Activated CD8-positive, alpha-beta memory T cell treated with anti-CD3 and anti-CD28 coated beads for 1 hour (primary cell): ENCODE measurements around the gene ELAVL3.
"Not testable (repeated sequence)": the region's sequence is repeated elsewhere in the genome, so short reads cannot be mapped to it uniquely, and the experiment has no call there.

Experiments used
- DNase-seq, 2 donors: peaks; one replicate each; pipeline ENCODE4 v3.0.0-alpha.2; 2020; ENCODE audit warnings: low read depth in 1 of 2; ENCODE audit errors: extremely low read depth in 1 of 2

The ELAVL3 gene

DNA sequence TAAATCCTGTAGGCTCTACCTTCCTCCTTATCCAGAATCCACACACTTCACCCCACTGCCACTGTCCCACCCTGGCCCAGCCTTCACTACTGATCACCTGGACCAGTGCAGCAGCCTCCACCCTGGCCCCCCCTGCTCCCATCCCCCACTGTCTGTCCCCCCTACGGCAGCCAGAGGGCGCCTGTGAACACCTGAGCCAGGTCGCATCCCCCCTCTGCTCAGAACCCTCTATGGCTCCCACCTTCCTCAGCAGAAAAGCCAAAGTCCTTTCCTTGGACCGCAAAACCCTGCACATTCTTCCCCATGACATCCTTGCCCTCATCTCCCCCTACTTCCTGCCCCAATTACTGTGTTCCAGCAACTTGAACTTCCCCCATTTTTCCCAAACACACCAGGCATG is 20.6 kb downstream of the ELAVL3 start:
- no peak for DNase-seq

DNA sequence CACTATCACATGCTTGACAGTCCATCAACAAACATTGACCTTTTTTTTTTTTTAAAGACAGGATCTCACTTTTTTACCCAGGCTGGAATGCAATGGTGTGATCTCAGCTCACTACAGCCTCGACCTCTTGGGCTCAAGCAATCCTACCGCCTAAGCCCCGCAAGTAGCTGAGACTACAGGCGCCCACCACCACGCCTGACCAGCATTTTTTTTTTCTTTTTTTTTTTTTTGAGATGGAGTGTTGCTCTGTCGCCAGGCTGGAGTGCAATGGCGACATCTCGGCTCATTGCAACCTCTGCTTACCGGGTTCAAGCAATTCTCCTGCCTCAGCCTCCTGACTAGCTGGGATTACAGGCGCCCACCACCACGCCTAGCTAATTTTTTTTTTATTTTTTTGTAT is 21.9 kb downstream of the ELAVL3 start:
- DNase-seq, result not testable (repeated sequence)

DNA sequence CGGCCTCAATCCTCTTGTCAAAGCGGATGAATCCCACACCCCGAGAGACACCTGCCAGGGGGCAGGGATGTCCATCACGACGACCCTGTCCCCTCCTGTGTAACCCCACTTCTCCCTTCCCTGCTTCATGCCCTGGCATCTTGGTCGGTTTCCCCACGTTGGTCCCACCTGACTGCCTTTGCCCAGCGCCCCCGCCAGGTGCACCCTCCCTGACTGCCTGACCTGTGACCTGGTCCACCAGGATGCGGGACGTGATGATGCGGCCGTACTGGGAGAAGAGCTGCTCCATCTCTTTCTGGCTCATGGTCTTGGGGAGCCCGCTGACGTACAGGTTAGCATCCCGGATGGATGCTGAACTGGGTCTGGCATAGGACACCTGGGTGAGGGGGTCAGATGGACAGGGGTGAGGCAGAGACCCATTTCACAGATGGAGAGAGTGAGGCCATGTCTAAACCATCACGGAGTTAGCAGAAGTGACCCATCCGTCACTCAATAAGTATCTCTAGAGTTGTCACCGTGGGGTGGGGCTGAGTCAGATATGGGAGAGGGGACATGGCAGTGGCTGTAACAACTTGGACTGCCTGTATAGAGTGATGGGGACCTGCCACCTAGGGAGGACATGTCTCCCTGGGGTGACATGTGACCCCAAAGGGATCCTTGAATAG is 22.5 kb downstream of the ELAVL3 start:
- DNase-seq, result no peak

DNA sequence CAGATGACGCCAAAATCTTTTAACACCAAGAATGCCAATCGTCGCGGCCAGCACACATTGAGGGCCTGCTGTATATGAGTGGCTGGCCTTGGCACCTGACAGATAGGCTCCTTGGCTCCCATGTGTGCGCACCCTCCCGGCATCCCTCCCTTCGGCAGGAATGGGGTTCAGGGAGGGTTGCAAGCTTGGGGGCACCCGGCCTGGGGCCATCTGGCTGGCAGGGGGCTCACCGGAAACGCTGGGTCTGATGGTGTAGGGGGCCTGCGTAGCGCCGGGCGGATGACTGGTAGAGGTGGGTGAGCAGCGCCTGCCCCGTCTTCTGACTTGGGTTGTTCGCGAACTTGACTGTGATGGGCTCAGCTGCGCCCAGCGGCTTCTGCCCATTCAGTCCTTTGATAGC is 23.0 kb downstream of the ELAVL3 start:
- no peak for DNase-seq

DNA sequence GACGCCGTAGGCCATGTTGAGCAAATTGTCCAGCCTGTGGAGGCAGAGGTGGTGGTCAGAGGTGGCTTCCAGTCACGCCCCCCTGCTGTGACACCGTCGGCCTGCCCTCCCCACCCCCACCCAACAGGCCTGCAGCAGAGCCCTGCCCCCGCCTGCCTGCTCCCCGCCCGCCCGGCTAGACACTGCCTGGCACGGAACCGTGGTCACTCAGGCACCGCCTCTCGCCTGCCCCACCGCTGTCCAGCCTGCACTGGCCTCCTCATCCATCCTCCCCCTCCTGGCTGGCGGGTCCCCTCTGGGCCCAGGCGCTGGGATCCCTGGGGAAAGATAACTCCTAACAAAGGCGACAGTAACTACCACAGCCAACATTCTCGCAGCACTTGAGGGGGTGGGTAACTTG is 23.7 kb downstream of the ELAVL3 start:
- DNase-seq, result no peak

DNA sequence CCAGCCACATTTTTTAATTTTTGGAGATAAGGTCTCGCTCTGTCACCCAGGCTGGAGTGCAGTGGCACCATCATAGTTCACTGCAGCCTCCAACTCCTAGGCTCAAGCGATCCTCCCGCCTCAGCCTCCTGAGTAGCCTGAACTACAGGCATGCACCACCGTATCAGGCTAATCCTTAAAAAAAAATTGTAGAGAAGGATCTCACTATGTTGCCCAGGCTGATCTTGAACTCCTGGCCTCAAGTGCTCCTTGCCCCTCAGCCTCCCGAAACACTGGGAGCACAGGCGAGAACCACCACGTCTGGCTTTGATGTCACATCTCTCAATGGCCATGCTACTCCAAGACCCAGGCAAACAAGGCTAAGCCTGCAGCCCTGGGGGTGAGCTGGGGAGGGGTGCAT is 24.2 kb downstream of the ELAVL3 start:
- DNase-seq, result no peak

DNA sequence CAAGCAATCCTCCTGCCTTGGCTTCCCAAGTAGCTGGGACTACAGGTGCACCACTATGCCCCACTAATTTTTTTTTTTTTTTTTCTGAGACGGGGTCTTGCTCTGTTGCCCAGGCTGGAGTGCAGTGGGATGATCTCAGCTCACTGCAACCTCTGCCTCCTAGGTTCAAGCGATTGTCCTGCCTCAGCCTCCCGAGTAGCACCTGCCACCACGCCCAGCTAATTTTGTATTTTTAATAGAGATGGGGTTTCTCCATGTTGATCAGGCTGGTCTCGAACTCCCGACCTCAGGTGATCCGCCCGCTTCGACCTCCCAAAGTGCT is 25.7 kb downstream of the ELAVL3 start:
- DNase-seq, result not testable (repeated sequence)

DNA sequence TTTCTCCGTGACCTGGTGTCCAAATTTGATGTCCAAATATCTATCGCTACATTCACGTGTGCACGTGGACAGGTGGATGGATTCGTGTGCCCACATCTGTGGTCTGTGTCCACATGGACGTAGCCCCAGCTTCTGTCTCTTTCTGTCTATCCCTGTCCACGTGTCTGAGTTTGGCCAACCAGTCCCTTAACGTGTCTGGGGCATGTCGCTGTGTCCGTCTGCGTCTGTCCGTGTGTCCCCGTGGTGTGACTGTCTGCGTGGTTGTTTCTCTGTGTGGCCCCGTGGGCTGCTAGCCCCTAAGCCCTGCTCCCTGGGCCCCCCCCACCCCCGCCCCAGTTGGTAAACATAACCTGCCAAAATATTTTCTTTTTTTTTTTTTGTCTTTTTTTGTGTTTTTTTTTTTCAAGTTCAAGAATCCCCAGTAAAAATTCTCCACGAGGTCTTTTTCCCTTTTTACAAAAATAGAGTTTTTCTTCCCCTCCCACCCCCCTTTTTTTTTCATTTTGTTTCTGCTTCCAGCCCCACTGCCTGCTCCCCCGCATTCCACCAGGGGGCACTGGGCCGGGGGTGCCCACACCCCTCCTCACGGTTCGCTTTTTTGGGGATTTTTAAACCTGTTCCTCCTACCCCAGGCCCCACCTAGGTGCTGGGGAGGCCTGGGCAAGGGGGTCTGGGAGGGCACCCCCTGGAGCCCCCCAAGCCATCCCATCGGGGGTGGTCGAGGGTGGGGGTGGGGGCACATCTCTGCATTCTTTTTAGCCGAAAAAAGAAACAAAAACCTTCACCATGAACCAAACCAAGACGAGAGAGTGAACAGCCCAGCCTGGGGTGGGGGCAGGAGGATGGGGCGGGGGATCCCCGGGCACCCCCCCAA is 27.1 kb downstream of the ELAVL3 start:
- no peak for DNase-seq

DNA sequence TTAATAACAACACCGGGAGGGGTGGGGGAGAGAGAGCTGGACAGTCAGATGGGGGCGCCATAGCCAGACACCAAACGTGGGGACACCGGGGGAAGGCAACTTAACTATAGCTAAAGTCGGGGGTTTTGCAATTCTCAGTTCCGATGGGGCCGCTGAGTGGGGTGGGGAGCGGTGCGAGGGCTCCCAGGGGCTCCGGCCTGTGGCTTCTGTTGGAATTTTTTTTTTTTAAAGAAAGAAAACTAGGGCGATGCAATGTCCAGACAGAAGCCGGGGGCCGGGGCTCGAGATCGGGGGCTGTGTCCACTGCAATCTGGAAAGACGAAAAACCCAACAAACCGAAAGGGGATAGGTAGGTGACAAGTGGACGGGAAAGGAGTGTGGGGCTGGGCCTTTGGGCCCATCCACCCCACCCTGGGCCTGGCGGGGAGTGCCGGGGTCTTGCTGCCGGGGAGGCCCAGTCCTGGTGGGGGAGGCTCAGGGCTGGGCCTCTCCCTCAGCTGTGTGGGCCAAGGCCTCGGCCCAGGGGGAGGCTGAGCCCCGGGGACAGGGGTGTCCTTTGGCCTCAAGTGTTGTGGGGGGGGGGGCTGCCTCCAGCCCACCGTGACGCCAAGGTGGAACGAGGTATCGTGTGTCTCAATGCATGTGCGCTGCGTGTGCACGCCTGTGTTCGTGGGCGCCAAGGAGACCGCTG is 28.1 kb downstream of the ELAVL3 start:
- no peak for DNase-seq

DNA sequence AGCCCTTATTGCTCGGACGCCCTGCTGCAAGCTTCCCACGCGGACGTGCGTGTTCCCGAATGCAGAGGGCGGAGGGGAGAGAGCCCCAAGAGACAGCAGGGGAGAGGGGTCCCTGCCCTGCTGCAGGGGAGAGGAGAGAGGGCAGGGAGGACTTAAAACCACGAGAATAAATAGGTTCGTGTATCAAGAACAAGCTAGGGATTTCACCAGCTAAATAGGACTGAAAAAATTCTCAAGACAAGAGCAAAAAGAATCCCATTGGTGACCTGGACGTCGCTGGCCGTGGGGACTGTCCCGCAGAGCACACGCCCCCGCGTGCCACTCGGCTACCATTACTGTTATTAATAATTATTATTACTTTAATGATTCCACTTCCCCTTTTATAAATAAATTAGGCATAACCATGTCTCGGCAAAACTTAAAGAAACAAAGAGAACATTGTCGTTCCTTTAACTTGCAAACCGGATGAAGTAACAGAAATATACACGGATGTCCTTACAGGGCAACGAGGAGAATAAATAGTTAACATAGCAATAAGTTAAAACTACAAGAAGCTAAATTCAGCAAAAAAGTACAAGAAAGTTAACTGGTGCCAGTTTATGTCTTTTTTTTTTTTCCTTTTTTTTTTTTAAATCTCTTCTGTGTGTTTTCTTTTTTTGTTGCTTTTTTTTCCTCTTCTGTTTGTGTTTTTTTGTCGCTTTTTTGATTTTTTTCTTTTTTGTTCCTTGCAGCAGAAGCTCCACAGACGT is 28.8 kb downstream of the ELAVL3 start:
- DNase-seq, result no peak

DNA sequence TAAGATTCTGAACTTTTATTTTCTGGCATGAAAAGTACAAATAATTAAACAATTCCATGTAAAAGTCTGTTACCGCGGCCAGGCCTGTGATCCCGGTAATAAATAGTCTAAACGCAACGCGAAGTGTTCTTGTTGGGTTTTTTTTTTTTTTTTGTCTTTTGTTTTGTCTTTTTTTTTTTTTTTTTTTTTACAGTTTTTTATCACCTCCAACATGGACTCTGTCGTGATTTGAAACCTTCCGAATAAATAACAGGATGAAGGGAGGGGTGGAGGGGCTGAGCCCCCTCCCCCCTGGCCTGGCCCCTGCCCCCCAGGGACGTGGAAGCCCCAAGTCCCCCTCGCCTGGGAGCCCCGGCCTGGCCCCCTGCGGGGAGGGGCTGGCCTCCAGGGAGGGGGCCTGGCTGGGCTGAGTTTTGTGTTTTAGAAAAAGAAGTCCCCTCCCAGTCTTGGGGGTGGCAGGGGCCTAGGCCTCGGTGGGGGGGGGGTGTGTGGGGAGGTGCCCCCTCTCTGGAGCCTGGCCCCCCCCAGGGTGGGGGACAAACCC is 29.4 kb downstream of the ELAVL3 start:
- DNase-seq, result no peak

DNA sequence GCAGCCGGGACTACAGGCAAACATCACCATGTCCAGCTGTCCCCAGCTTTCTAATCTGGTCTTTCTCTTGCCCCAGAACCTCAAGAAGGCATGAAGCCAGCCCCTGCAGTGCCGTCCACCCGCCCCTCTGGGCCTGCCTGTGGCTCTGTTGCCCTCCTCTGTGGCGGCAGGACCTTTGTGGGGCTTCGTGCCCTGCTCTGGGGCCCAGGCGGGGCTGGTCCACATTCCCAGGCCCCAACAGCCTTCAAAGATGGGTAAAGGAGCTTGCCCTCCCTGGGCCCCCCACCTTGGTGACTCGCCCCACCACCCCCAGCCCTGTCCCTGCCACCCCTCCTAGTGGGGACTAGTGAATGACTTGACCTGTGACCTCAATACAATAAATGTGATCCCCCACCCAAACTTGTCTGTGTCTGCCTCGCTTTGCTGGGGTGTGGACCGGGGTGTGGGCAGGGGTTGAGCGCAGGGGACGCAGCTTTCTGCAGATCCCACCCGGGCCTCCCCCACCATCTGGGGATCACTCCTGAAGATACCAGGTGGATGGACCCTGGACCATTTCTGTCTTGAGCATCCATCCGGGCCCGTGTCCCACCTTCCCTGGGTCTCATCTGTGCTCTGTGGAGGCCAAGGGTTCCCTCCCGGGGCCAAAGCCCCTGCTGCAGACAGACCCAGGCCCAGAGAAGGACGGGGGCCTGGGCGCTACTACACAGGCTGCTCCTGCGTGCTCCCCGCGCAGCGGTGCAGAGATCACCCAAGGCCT is 30.1 kb downstream of the ELAVL3 start:
- no peak for DNase-seq

DNA sequence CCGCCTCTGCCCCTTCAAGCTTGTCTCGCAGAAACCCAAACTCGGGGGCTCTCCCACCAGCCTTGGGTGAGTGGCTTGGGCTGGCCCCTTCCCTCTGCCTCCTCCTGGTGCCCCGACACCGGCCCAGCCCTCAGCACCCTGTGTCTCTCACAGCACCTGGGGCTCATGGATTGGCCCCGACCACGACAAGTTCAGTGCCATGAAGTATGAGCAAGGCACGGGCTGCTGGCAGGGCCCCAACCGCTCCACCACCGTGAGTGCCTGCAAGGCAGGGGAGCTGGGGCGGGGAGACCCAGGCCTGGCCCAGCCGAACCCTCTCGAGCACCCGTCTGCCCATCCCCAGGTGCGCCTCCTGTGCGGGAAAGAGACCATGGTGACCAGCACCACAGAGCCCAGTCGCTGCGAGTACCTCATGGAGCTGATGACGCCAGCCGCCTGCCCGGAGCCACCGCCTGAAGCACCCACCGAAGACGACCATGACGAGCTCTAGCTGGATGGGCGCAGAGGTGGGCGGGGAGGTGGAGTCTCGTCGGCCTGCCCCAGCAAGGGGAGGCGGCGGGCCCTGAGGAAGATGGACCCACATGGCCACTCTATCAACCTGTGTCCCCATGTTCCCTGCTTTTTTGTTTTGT is 31.8 kb downstream of the ELAVL3 start:
- no peak for DNase-seq

DNA sequence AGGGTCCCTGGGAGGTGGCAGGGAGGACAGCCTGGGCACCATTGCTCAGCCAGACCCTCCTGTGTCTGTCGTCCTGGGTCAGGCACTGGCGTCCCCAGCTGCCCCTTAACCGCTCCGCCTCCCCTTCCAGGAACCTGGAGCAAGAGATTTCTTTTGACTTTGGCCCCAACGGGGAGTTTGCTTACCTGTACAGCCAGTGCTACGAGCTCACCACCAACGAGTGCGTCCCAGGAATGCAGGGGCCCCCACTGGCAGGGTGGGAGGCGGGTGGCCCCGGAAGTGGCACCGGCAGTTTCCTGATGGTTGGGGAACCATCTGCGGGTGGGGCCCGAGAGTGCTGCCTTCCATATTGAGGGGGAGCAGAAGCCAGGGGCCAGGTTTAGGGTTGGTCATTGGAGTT is 32.4 kb downstream of the ELAVL3 start:
- DNase-seq, result no peak

DNA sequence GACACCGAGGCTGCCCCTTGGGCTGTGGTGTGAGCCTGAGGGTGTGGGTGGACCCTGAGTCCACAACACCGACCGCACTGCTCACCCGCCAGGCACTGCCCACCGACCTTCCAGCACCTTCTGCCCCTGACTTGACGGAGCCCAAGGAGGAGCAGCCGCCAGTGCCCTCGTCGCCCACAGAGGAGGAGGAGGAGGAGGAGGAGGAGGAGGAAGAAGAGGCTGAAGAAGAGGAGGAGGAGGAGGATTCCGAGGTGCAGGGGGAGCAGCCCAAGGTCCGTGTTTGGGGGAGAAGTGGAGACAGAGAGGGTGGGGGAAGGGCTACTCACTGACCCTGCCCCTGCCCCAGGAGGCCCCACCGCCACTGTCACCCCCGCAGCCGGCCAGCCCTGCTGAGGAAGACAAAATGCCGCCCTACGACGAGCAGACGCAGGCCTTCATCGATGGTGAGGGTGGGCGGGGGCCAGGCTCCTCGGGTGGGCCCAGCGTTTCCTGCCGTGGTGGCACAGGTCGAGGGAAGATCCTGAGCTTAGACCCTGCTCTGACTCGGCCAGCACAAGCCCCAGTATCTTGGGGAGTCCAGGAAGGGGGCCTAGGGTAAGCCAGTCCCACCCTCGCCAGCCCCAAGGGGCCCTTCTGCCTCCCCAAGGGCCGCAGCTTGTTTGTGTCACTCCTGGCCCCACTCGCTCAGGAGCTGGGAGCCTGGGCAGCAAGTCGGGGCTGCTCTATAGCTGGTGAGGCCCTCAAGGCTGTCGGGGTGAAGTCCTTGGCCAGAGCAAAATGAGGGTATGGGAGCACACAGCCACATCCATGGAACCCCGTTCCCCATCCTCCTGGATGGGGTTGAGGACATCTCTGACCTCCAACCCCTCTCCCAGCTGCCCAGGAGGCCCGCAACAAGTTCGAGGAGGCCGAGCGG is 33.2 kb downstream of the ELAVL3 start:
- DNase-seq, result no peak

DNA sequence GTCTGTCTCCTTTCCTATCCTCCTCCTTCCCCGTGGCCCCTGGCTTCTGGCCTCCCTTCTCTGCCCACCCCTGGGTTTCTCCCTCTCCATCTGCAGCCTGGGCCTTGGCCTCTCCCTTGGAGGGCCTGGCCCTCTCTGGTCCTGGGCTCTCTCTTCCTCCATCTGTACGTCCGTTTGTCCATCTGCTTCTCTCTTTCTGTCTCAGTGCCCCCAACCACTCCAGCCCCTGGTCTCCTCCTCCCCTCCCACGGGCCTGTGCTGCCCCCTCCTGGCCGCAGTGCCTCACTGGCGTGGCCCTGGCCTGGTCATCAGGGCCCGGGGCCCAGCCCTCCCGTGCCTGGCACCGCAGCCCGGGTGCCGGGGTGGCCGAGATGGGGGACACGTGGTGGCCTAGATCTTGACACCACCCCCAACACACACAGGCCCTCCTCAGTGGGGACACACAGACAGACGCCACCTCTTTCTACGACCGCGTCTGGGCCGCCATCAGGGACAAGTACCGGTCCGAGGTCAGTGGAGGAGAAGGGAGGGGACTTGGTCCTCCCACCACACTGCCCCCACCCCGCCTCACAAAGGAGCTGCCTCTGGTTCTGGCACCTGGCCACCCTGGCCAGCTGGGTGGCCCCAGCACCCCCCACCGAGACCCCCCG is 34.1 kb downstream of the ELAVL3 start:
- DNase-seq, result peak in 1 of 2 donors; percentile 41

DNA sequence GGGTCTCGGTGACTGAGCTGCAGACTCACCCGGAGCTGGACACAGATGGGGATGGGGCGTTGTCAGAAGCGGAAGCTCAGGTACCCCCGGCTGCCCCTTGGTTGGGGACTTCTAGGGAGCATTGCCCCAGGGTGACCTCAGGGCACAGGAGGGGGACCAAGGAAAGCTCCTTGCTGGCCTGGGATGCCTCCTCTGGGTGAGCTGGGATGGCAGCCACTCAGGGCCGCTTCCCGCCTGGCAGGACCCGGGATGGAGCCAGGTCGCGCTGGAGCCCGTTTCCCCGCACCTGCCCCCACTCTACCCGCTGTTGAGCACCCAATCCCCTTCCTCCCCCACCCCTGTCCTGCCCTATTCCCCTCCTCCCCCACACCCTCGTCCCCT is 34.6 kb downstream of the ELAVL3 start:
- no peak for DNase-seq

DNA sequence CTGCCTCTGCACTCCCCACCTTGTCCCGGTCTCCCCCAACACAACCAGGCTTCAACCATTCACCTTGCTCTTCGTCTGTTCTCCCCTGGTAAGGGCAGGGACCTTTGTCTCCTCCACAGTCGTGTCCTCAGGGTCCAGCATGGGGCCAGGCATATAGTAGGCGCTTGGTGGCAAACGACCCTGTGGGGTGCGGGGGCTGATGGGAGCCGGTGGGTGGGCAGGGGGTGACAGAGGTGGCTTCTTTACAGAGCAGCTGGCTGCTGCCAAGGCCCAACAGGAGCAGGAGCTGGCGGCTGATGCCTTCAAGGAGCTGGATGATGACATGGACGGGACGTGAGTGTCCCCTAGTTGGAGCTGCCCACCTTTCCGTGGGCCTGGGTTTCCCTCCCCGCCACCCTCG is 35.7 kb downstream of the ELAVL3 start:
- DNase-seq, result no peak
